Uterus (tissue), 2 donors: ENCODE measurements around the gene PAGE5.

Source experiments
- CTCF ChIP-seq, 4 experiments: fragments of 200-600 bp in 2 of 4; fragments of 450-650 bp in 2 of 4; sonication (generic) in 2 of 4; IDR thresholded peaks; one replicate each; pipeline ENCODE4 v1.5.1; 2016 to 2019; ENCODE audit warnings: antibody characterized with exemption in 4 of 4, mild to moderate bottlenecking in 2 of 4, moderate library complexity in 1 of 4
- POLR2A ChIP-seq, 2 donors: fragments of 450-650 bp; IDR thresholded peaks; one replicate each; pipeline ENCODE4 v1.6.1; 2016; ENCODE audit warnings: antibody characterized with exemption in 2 of 2, mild to moderate bottlenecking in 1 of 2, moderate library complexity in 1 of 2

- TF ChIP-seq CTCF (IDR thresholded peaks at IDR 0.05) (no peak), POLR2A (IDR thresholded peaks at IDR 0.05) (no peak)
Observed at GRCh38 chrX:55210931-55211677, 9.0 kb upstream of the PAGE5 start.
